T-helper 17 cell (primary cell): Measurements from ENCODE around the gene AGBL1. TPM values are rescaled to one million over a fixed set of nuclear protein-coding genes. Genes with fewer than 3 reads are reported as not detected.

Source experiments
- ATAC-seq: fragments of 150-1000 bp; cut with Tn5 transposase; 2 replicates; pipeline ENCODE4 v1.10.0; 2021; ENCODE audit warnings: mild to moderate bottlenecking, moderate library complexity
- DNase-seq, 3 donors: peaks; one replicate each; pipeline versions ENCODE4 v3.0.0 to v3.0.0-alpha.2; 2020 to 2021
- H3K9me3 ChIP-seq: one replicate; pipeline ENCODE4 v1.7.0; 2013; ENCODE audit warnings: low read length, mild to moderate bottlenecking; ENCODE audit not compliant: control insufficient read depth, poor library complexity, severe bottlenecking
- H3K27ac Mint-ChIP-seq: one replicate; pipeline ENCODE4 v1.8.0; 2022; ENCODE audit warnings: mild to moderate bottlenecking, moderate library complexity, mixed read lengths
- H3K27me3 Mint-ChIP-seq: one replicate; pipeline ENCODE4 v1.8.0; 2022; ENCODE audit warnings: mixed read lengths
- H3K36me3 Mint-ChIP-seq: one replicate; pipeline ENCODE4 v1.8.0; 2022; ENCODE audit warnings: low read depth, mixed read lengths
- H3K4me1 Mint-ChIP-seq: one replicate; pipeline ENCODE4 v1.8.0; 2022; ENCODE audit warnings: mild to moderate bottlenecking, mixed read lengths
- H3K4me3 Mint-ChIP-seq: one replicate; pipeline ENCODE4 v1.8.0; 2022; ENCODE audit warnings: mild to moderate bottlenecking, moderate library complexity, mixed read lengths
- total RNA-seq, 4 donors: library from RNA in 2 of 4; stranded (reverse) in 2 of 4; gene quantifications; one replicate each; pipeline ENCODE4 v1.2.3 and lab custom pipeline; 2022 to 2026

AGBL1 gene
- total RNA-seq, 2 donors from 2014 or later: not detected

DNA sequence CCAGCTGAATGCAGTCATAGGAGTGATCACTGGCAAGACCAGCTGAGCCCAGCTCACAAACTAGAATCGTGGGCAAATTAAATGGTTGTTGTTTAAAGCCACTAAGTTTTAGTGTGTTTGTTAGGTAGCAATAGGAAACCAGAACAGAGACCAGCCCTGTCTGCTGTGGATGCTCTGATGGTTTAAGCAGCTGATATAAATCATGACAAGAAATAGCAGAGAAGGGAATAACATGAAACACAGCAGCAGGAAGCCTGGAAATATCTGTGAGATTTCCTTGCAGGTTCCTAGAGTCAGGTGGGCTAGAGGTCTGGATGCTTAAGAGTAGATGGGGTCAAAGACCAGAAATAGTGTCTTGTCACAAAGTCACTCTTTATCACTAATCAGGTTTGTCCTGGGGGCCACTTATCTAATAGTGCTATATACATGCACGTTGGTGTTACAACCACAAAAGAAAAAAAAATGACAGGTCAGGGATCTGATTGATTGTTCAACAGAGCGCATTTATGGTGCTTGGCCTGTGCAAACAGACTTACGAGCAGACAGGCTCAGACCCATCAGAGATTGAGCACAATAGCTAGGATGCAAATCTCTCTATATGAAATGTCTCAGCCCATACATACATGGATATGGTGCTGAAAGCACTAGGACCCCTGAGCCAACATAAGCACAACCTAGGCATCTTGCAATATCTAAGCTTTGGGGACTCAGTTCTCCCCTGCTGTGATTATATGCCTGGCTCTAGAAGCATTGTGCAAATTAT lies 967.7 kb downstream of the AGBL1 start:
- no peak overlapping the region for H3K4me3 Mint-ChIP-seq
- no peaks in the 10 kb centered on the region for H3K4me1 Mint-ChIP-seq
- peaks cover 2% of the 10 kb centered on the region for H3K36me3 Mint-ChIP-seq
- peaks cover 10% of the 10 kb centered on the region for H3K27me3 Mint-ChIP-seq
- no peaks in the 10 kb centered on the region for H3K9me3 ChIP-seq
- ATAC-seq (no peak), DNase-seq (no peak)
- H3K27ac Mint-ChIP-seq: no peak overlapping the region
